ENCODE measurements around the gene MST1. TPM values are rescaled to one million over a fixed set of nuclear protein-coding genes. Genes with fewer than 3 reads are reported as not detected.

Gene MST1
- total and polyA plus RNA-seq, 2 of the 4 experiments (the other 2 are of a cell fraction): 1.3 to 13.0 TPM

DNA sequence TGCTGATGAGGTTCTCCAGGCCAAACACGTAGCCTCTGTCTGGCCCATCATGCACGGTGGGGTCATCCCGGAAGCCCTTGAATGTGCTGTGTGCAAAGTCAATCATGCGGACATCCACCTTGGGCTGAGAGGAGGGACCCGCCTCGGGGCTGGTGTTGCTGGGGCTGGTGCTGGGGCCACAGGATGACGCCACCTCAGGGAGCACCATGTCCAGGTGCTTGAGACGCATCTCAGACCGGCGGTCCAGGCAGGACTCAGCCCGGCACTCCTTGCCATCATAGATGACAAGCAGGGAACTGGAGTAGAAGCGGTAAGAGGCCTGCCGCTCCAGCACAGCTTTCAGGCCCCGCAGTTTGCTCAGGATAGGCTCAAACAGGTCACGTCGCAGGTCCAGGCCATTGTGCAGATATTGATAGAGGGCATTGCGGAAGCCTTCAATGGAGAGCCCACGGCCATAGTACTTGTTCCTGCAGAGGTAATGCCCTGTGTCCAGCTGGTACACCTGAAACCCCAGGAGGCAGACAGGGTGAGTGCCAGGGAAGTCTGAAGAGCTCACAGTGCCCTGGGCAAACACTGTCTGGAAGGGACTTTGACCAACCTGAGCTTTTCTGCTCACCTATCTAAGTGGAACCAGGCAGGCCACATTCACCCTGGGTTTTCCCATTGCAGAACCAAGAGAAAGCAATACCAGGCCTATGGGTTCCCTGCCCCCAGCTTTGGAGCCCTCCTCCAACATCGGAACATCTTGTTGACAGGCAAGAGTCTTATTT lies 38.1 kb upstream of the MST1 start:
- Histone ChIP-seq H3K18ac (ENCODE audit: low read depth, low read length) (no peak overlapping the region), H2BK5ac (ENCODE audit: low read depth, low read length, poor library complexity, severe bottlenecking) (no peak overlapping the region), H3K23ac (ENCODE audit: low read depth, low read length) (no peak overlapping the region), H4K8ac (ENCODE audit: low read depth in 2 of 2, low read length in 2 of 2) (no peak overlapping the region), H4K20me1 (ENCODE audit: insufficient read depth, low read length) (peaks cover 8% of the 10 kb centered on the region; the same call in 1 of the 2 replicates), H4K91ac (ENCODE audit: insufficient read depth, low read depth, low read length) (no peak overlapping the region), H2BK20ac (ENCODE audit: low read depth, low read length) (no peak overlapping the region), H3K4ac (ENCODE audit: low read depth, low read length) (no peak overlapping the region), H3K4me1 (ENCODE audit: control insufficient read depth, insufficient read depth, low read length) (peaks cover 11% of the 10 kb centered on the region), H2BK15ac (ENCODE audit: low read depth, low read length) (no peak overlapping the region), H3K79me1 (ENCODE audit: low read depth in 1 of 2, low read length in 2 of 2) (peaks cover 11 to 24% of the 10 kb centered on the region in 2 experiments), H3K14ac (replicated peaks; ENCODE audit: low read depth, low read length) (no peak overlapping the region), H3K36me3 (ENCODE audit: control insufficient read depth, insufficient read depth, low read length) (peaks cover 45% of the 10 kb centered on the region), H3K4me2 (ENCODE audit: low read depth, low read length) (no peak overlapping the region), H4K5ac (ENCODE audit: low read depth, low read length) (no peak overlapping the region), H3K9me1 (ENCODE audit: insufficient read depth, low read length) (peaks cover 5% of the 10 kb centered on the region; the same call in 1 of the 2 replicates), H3K4me3 (ENCODE audit: insufficient read depth, low read depth, low read length) (no peak overlapping the region), H3K9ac (ENCODE audit: low read depth, low read length) (no peak overlapping the region), H3K56ac (ENCODE audit: extremely low read depth, insufficient read depth, low read length) (no peak overlapping the region), H3K9me3 (ENCODE audit: control insufficient read depth, insufficient read depth, low read length) (no peaks in the 10 kb centered on the region), H2BK120ac (ENCODE audit: low read depth, low read length) (no peak overlapping the region), H2AK9ac (replicated peaks; ENCODE audit: low read depth, low read length, poor library complexity) (no peak overlapping the region), H2AK5ac (ENCODE audit: low read depth, low read length) (no peak overlapping the region), H3K27ac (ENCODE audit: insufficient read depth, low read length) (no peak overlapping the region), H3K27me3 (ENCODE audit: control insufficient read depth, insufficient read depth, low read length) (no peaks in the 10 kb centered on the region), H2AFZ (replicated peaks; ENCODE audit: low read length, poor library complexity) (no peak overlapping the region)
- BruUV-seq (replicated peaks): no TSS peak
- DNase-seq (no peak), ATAC-seq (ENCODE audit: low read depth) (no peak)
- TF ChIP-seq, protein P1, sequence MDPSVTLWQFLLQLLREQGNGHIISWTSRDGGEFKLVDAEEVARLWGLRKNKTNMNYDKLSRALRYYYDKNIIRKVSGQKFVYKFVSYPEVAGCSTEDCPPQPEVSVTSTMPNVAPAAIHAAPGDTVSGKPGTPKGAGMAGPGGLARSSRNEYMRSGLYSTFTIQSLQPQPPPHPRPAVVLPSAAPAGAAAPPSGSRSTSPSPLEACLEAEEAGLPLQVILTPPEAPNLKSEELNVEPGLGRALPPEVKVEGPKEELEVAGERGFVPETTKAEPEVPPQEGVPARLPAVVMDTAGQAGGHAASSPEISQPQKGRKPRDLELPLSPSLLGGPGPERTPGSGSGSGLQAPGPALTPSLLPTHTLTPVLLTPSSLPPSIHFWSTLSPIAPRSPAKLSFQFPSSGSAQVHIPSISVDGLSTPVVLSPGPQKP (IDR thresholded peaks at IDR 0.05; ENCODE audit: borderline replicate concordance, low read depth, low read length): no peak
- TF ChIP-seq FOS (IDR thresholded peaks at IDR 0.05; ENCODE audit: low read depth, low read length) (no peak), BHLHE40 (IDR thresholded peaks at IDR 0.05; ENCODE audit: low read depth, low read length) (no peak), NFE2L2 (IDR thresholded peaks at IDR 0.05; ENCODE audit: low read depth, low read length) (no peak), RAD21 (IDR thresholded peaks at IDR 0.05; ENCODE audit: low read length) (no peak), RFX5 (IDR thresholded peaks at IDR 0.05; ENCODE audit: low read depth, low read length) (no peak), CEBPB (IDR thresholded peaks at IDR 0.05; ENCODE audit: low read depth, low read length) (no peak), MAFK (IDR thresholded peaks at IDR 0.05; ENCODE audit: low read depth, low read length) (no peak), CHD1 (IDR thresholded peaks at IDR 0.05; ENCODE audit: low read depth, low read length) (no peak)
- TF ChIP-seq, protein P2, sequence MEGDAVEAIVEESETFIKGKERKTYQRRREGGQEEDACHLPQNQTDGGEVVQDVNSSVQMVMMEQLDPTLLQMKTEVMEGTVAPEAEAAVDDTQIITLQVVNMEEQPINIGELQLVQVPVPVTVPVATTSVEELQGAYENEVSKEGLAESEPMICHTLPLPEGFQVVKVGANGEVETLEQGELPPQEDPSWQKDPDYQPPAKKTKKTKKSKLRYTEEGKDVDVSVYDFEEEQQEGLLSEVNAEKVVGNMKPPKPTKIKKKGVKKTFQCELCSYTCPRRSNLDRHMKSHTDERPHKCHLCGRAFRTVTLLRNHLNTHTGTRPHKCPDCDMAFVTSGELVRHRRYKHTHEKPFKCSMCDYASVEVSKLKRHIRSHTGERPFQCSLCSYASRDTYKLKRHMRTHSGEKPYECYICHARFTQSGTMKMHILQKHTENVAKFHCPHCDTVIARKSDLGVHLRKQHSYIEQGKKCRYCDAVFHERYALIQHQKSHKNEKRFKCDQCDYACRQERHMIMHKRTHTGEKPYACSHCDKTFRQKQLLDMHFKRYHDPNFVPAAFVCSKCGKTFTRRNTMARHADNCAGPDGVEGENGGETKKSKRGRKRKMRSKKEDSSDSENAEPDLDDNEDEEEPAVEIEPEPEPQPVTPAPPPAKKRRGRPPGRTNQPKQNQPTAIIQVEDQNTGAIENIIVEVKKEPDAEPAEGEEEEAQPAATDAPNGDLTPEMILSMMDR (conservative IDR thresholded peaks at IDR 0.05; ENCODE audit: low read depth, low read length): no peak
- POLR2A ChIA-PET (ENCODE audit: unreplicated experiment): no interaction called here
- intact Hi-C loops (cut with micrococcal nuclease) (no loop called here), dilution Hi-C loops (cut with HindIII; ENCODE audit: low sequenced_read_pairs, unreplicated experiment) (no loop called here), in situ Hi-C loops (cut with MboI; ENCODE audit: low sequenced_read_pairs) (no loop called here)
- 93% methylated on average over 8 of the region's 19 CpGs; no CpG with 5 or more reads in 1 of the 2 experiments for WGBS, 2 experiments (ENCODE audit: extremely low coverage in 2 of 2, insufficient read length in 1 of 2)
- CTCF ChIA-PET: no interaction called here
